ENCODE data around the gene LDLRAD4. TPM values are rescaled to one million over a fixed set of nuclear protein-coding genes. Genes with fewer than 3 reads are reported as not detected.

The LDLRAD4 gene
- polyA plus RNA-seq, 1 experiment, result not detected

DNA sequence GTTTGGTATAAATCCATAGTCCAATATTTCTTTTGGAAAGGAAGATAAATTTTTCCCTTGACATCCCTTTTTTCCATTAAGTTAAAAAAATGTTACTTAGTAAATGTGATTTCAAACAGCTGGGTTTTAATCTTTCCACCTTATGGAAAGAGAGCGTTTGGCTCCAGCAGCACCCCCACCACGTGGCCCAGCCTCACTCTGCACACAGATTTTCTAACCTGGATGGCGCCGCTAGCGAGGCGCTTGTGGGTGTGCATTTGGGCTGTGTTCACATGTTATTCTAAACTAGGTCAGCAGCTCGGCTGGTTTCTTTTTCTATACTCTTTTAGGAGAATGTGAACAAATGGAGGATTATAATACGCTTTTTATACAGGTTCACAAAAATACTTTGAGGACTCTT, 218.0 kb downstream of the LDLRAD4 start:
- H3K9me3 ChIP-seq (ENCODE audit: control insufficient read depth, insufficient read depth, low read length), result no peaks in the 10 kb centered on the region
- no peak overlapping the region for H3K27ac ChIP-seq (ENCODE audit: low read depth, low read length)
- H3K27me3 ChIP-seq (ENCODE audit: control insufficient read depth, insufficient read depth, low read length), result no peaks in the 10 kb centered on the region
- TF ChIP-seq, protein P1, sequence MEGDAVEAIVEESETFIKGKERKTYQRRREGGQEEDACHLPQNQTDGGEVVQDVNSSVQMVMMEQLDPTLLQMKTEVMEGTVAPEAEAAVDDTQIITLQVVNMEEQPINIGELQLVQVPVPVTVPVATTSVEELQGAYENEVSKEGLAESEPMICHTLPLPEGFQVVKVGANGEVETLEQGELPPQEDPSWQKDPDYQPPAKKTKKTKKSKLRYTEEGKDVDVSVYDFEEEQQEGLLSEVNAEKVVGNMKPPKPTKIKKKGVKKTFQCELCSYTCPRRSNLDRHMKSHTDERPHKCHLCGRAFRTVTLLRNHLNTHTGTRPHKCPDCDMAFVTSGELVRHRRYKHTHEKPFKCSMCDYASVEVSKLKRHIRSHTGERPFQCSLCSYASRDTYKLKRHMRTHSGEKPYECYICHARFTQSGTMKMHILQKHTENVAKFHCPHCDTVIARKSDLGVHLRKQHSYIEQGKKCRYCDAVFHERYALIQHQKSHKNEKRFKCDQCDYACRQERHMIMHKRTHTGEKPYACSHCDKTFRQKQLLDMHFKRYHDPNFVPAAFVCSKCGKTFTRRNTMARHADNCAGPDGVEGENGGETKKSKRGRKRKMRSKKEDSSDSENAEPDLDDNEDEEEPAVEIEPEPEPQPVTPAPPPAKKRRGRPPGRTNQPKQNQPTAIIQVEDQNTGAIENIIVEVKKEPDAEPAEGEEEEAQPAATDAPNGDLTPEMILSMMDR (IDR thresholded peaks at IDR 0.05; ENCODE audit: low read depth, low read length), result no peak
- no peak overlapping the region for H3K4me3 ChIP-seq (ENCODE audit: low read depth, low read length)
- POLR2A ChIA-PET, result no interaction called here
- CTCF ChIA-PET, result no interaction called here
- DNase-seq (ENCODE audit: low read depth, low spot score), result no peak

DNA sequence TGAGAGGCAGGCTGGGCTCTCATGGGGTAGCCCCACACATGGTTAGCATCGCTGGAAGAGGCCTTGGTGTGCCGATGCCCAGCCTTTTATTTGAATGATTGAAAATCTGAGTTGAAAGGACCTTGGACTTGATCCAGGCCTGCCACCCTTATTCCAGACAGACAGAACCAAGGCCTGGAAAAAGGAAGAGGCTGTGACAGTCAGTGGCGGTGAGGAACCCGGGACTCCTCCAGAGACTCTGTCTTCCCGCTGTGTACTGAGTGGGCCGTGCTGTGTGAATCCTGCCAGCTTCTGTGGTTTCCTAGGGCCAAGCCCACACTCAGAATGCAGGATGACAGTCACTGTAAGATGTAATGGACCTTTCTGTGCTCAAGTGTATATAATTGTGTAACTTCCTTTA, 218.5 kb downstream of the LDLRAD4 start:
- H3K4me3 ChIP-seq (ENCODE audit: low read depth, low read length), result no peak overlapping the region
- TF ChIP-seq, protein P1 (IDR thresholded peaks at IDR 0.05; ENCODE audit: low read depth, low read length), result no peak
- ChIA-PET POLR2A (no interaction called here), CTCF (no interaction called here)
- no peak overlapping the region for H3K27ac ChIP-seq (ENCODE audit: low read depth, low read length)
- no peak for DNase-seq (ENCODE audit: low read depth, low spot score)
- H3K27me3 ChIP-seq (ENCODE audit: control insufficient read depth, insufficient read depth, low read length), result no peaks in the 10 kb centered on the region
- H3K9me3 ChIP-seq (ENCODE audit: control insufficient read depth, insufficient read depth, low read length), result no peaks in the 10 kb centered on the region

DNA sequence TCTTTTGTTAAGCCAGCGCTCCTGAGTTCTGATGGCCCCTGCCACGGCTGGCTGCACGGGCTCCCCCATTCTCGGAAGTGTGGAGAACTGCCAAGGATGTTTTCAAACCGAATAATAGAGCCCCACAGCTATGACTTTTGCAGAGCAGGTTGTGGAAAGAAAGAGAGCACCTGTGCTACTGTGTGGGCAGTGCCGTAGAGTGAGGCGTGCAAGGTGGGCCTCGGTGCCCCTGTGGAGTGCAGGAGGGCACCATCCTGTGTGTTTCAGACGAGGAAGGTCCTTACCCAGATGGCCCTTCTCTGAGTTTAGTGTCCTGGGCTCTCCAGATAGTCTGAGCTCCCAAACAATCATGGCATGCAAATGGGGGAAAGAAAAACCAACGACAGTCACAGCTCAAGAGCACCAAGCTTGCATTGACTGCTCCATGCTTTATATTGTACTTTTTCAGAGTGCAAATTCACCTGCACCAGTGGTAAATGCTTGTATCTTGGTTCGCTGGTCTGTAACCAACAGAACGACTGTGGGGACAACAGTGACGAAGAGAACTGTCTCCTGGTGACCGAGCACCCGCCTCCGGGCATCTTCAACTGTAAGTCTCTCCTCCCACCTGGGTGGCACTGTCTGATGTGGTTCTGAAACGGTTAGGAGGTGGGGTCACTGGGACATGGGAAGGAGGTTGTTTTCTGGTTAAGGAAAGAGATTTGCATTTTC, 219.4 kb downstream of the LDLRAD4 start:
- CTCF ChIA-PET, result no interaction called here

DNA sequence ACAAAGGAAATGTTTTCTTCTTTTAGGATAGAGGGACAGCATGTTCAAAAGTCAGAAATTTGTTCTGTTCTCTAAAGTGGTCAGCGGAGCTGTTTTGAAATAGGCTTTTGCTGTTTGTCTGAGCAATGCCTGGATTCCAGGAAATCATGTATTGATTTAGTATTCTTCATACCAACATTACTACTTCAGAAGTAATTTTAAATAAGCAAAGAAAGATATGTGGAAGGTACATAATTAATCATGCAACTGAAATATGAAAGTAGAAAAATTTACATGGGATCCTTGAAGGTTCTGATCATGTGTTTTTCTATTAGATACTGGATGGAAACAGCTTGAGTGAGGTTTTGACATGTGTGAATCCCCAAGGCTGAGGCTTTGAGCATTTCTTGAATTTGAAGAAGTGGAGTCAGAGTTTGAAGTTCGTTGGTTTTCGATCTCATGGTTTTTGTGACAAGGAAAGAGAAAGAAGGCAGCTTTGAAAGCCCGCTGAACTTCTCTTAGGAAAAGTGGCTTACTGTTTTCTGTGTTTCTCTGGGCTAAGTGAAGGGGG, 220.0 kb downstream of the LDLRAD4 start:
- Histone ChIP-seq H3K27ac (ENCODE audit: low read depth, low read length) (no peak overlapping the region), H3K27me3 (ENCODE audit: control insufficient read depth, insufficient read depth, low read length) (no peaks in the 10 kb centered on the region), H3K9me3 (ENCODE audit: control insufficient read depth, insufficient read depth, low read length) (no peaks in the 10 kb centered on the region), H3K4me3 (ENCODE audit: low read depth, low read length) (no peak overlapping the region)
- DNase-seq (ENCODE audit: low read depth, low spot score), result no peak
- POLR2A ChIA-PET, result interaction anchor here (0.6 kb wide), 1 partner anchor 117 kb away, joined by 8 read pairs; no protein-coding TSS in a partner anchor
- CTCF ChIA-PET, result no interaction called here
- TF ChIP-seq, protein P1 (IDR thresholded peaks at IDR 0.05; ENCODE audit: low read depth, low read length), result no peak

More for the DNA sequence above, 219.4 kb downstream of the LDLRAD4 start:
- Histone ChIP-seq H3K9me3 (ENCODE audit: control insufficient read depth, insufficient read depth, low read length) (no peaks in the 10 kb centered on the region), H3K27me3 (ENCODE audit: control insufficient read depth, insufficient read depth, low read length) (no peaks in the 10 kb centered on the region), H3K4me3 (ENCODE audit: low read depth, low read length) (no peak overlapping the region), H3K27ac (ENCODE audit: low read depth, low read length) (no peak overlapping the region)
- POLR2A ChIA-PET, result interaction anchor here (0.6 kb wide), 1 partner anchor 116 kb away, joined by 8 read pairs; no protein-coding TSS in a partner anchor
- TF ChIP-seq, protein P1 (IDR thresholded peaks at IDR 0.05; ENCODE audit: low read depth, low read length), result no peak
- DNase-seq (ENCODE audit: low read depth, low spot score), result no peak

DNA sequence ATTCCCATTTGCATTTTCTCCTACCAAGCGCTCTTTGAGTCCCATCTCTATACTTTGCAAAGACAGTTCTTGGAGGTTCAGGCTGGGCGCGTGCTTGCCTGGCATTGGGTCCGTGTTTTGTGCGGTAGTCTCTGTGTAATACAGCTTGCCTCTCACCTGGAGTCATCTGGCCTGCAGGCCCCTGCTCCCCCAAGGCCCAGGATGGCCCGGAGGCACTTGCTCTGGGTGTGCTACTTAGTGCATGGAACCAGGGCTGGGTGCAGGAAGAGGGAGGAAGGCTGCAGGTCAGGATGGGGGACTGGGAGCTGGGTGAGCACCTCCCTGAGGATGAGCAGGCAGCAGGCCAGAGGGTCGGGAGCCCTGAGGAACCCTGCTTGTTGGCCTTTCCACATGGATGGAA, 220.9 kb downstream of the LDLRAD4 start:
- Histone ChIP-seq H3K4me3 (ENCODE audit: low read depth, low read length) (no peak overlapping the region), H3K27me3 (ENCODE audit: control insufficient read depth, insufficient read depth, low read length) (no peaks in the 10 kb centered on the region), H3K9me3 (ENCODE audit: control insufficient read depth, insufficient read depth, low read length) (no peaks in the 10 kb centered on the region), H3K27ac (ENCODE audit: low read depth, low read length) (no peak overlapping the region)
- DNase-seq (ENCODE audit: low read depth, low spot score), result no peak
- TF ChIP-seq, protein P1 (IDR thresholded peaks at IDR 0.05; ENCODE audit: low read depth, low read length), result no peak
- POLR2A ChIA-PET, result no interaction called here
- CTCF ChIA-PET, result no interaction called here
